B cell (primary cell): ENCODE measurements around the gene SUGCT.

Experiments used
- CTCF ChIP-seq: fragments of 200-600 bp; IDR thresholded peaks from one replicate; pipeline ENCODE4 v1.8.0; 2022; ENCODE audit warnings: antibody characterized with exemption, mild to moderate bottlenecking
- EZH2 ChIP-seq: IDR thresholded peaks from 2 replicates; pipeline ENCODE4 v1.6.1; 2012; ENCODE audit warnings: borderline replicate concordance, low read depth, mild to moderate bottlenecking, moderate library complexity, low read length; ENCODE audit not compliant: insufficient read depth, poor library complexity, severe bottlenecking

DNA sequence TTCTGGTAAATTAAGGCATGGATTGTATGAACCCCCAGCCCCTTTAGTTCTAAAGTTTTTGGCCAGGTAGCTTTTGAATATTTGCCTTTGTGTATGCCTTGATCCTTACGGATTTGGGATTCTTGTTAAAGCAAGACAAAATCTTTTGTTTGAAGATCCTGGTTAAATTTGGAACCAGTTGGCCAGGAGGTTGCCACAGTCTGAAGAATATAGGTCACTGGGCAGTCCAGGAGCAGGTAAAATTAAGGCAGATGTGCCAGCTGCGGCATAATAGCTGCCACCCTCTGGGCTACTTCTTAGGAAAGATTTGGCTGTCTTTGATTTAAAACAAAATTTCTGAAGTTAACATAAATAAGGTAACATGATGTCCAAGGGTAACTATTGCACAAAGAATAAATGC, 192.3 kb downstream of the SUGCT start:
- TF ChIP-seq CTCF = no peak
- no peak for TF ChIP-seq EZH2
